GM12872 (cell line): ENCODE data around the gene PRKCB.

ENCODE experiments used
- CTCF ChIP-seq: IDR thresholded peaks from 3 replicates; pipeline ENCODE4 v1.5.1; 2011; ENCODE audit warnings: low read depth, mild to moderate bottlenecking, low read length, moderate library complexity; ENCODE audit not compliant: insufficient read depth

The PRKCB gene

GRCh38 chr16:24218299-24218698, 382.5 kb downstream of the PRKCB start:
- TF ChIP-seq CTCF, result no peak

GRCh38 chr16:24221219-24221618, 385.4 kb downstream of the PRKCB start:
- TF ChIP-seq CTCF, result no peak

- no peak for TF ChIP-seq CTCF
Observed at GRCh38 chr16:24228514-24228913, 392.7 kb downstream of the PRKCB start.

GRCh38 chr16:24232936-24233335, 397.2 kb downstream of the PRKCB start:
- no peak for TF ChIP-seq CTCF

GRCh38 chr16:24234737-24235136, 399.0 kb downstream of the PRKCB start:
- no peak for TF ChIP-seq CTCF

GRCh38 chr16:24235806-24236205, 400.0 kb downstream of the PRKCB start:
- no peak for TF ChIP-seq CTCF

GRCh38 chr16:24246911-24247607, 411.3 kb downstream of the PRKCB start:
- no peak for TF ChIP-seq CTCF

- peak; percentile 86 for TF ChIP-seq CTCF
Observed at GRCh38 chr16:24253192-24253591, 417.4 kb downstream of the PRKCB start.
